NCI-H2029 treated with DMSO at 0.1 percent for 48 hours (cell line): Measurements from ENCODE around the gene KCP.
A peak's percentile ranks its signal among the peaks of the same experiment; 100 is the strongest.

ENCODE experiments used
- DNase-seq: peaks from one replicate; lab custom pipeline; 2025; lab: John Stamatoyannopoulos, UW

The KCP gene

DNA sequence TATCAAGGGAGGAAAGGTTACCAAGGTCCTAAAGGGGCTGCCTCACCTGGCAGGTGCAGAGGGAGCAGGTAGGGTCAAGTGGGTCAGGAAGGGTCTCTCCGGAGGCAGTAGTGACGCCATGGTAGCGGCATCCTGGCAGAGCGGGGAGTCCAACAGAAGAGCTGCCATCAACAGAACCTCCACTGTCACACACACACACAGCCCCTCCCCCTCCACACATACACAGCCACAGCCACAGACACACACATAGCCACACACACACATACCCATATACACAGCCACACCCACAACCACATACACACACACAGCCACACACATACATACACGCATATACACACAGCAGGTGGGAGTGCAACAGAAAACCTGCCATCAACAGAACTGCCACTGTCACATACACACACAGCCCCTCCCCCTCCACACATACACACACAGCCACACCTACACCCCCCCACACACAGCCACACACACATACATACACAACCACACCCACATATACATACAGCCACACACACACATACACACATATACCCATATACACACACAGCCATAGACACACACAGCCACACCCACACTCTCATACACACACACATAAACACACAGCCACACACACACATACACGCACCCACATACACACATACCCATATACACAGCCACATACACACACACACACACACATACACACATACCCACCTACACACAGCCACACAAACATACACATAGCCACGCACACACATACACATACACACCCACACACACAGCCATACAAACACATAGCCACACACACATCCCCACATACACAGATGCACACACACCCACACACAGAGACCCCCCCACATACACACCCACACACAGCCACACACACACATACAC, 23.1 kb downstream of the KCP start:
- DNase-seq: no peak

GRCh38 chr7:128886391-128887168, 23.9 kb downstream of the KCP start:
- no peak for DNase-seq

DNA sequence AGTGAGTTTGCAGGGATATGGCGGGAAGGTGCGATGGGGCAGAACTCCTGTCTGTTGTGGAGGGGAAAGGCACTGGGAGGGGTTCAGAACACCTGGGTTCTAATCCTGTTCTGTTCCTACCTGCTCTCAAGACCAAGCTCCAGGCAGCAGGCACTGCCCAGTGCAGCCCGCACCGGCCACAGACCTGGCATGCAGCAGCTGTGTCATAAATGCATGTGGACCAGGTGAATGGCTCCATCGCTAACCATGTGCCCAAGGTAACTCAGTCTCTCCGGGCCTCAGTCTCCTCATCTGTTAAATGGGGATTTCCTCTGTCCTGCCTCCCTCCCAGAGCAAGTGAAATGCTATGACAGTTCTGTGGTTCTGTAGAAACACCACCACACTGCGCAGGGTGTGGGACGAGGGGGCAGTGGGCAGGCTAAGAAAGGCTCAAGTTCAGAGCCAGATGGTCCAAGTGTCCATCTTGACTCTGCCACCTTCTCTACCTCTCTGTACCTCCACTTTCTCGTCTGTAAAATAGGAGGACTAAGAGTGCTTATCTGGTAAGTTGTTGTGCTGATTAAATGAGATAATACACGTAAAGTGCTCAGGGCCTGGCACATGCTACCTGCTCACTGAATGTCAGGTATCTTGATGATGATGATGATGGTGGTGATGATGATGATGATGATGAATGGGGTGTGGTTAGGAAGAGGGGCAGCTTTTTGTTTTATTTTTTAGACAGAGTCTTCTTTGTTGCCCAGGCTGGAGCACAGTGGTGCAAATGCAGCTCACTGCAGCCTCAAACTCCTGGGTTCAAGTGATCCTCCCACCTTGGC, 24.9 kb downstream of the KCP start:
- DNase-seq: no peak

DNA sequence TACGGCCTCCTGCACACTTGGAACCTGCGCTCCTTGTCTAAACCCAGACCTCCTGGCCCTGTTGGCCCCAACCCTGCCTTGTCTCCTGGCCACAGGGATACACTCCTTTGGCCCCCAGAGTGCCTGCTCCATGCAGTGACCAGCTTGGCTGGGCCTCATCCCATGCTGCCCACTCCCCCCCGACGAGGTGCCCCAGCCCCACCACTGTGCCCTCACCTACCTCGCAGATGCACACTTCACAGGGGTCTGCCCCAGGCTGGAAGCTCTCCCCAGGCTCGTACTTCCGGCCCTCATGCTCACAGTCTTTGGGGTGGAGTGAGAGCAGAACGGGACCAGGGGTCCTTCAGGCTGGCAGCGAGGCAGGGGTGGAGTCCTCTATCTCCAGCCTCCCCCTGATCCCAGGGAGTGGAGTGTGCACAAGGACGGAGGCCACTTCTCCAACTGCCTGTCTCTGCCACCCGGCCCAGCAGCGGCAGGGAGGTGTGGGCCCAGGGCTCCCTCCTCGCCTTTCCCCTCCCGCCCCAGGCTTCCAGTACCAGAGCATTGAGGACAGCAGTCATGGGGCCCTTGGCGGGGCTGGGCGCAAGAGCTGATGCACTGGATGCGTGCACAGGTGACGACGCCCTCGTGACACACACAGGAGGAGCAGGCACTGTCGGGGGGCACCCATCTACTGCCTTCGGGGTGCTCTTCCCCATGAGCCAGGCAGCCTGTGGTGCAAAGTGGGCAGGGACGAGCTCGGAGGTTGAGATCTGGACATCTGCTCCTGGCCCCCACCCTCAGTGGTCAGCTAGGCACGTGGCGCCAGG, 25.7 kb downstream of the KCP start:
- DNase-seq: no peak

DNA sequence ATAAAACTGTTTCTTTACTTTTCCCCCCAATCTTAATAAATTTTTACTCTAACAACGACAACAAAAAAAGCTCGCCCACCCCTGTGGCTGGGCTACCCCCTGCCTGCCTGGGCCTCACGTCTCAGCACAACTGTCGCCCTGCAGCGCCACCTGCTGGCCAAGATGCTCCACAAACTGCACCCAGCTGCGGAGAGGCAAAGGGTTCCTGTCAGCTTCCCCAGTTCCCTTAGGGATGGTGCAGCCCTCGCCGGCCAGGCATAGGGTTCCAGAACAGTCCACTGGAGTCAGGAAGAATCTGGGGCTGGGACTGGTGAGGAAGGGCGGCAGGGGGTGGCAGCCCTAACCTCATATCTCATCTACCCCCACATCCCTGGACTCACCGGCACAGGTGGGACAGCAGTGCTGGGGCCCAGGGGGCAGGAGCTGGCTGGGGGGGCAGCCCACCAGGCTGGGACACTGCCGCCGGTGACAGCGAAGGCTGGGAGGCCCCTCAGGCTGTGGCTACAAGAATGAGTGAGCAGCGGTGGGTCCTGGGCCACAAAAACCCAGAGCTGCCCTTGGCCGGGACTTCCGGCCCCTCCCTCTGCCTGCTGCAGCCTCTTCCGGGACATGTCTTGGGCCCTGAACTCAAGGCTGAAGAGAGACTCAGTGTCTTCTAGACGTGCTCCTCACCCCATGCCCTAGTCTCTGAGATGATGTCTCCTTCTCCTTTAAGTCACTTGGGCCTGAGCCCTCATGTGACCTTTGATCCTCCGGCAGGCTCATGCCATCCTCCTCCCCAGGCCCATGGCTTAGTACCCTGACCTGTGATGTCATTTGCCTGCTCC, 26.7 kb downstream of the KCP start:
- DNase-seq: peak; percentile 16

GRCh38 chr7:128882134-128882533, 28.4 kb downstream of the KCP start:
- no peak for DNase-seq

GRCh38 chr7:128881458-128882125, 28.9 kb downstream of the KCP start:
- DNase-seq: no peak

DNA sequence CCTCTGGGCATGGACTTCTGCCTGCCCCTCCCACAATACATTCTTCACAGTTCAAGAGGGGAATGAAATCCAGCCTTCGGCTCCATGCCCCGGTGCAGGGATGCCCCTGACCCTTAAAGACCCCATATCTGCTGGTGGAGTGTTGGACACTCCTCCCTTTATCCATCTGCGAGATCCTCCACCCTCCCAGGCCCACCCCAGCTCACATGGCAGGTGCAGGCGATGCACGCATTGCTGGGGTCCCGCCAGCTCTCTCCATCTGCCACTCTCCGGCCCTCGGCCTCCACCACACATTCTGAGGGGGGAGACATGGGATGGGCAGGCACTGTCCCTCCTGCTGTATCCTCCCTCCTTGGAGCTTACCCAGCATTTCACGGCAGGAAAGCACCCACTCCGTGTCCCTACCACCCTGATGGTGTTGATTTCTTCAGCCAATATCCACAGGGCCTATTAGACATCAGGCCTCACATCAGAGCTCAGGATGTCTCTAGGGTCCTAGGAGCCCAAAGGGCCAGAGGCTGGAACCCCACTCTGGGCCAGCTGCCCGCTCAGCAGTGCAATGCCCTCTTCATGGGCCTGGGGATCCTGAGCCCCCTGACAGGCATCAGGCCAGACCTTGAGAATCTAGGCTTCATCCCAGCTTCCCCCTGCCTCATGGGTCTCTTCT, 29.6 kb downstream of the KCP start:
- no peak for DNase-seq

DNA sequence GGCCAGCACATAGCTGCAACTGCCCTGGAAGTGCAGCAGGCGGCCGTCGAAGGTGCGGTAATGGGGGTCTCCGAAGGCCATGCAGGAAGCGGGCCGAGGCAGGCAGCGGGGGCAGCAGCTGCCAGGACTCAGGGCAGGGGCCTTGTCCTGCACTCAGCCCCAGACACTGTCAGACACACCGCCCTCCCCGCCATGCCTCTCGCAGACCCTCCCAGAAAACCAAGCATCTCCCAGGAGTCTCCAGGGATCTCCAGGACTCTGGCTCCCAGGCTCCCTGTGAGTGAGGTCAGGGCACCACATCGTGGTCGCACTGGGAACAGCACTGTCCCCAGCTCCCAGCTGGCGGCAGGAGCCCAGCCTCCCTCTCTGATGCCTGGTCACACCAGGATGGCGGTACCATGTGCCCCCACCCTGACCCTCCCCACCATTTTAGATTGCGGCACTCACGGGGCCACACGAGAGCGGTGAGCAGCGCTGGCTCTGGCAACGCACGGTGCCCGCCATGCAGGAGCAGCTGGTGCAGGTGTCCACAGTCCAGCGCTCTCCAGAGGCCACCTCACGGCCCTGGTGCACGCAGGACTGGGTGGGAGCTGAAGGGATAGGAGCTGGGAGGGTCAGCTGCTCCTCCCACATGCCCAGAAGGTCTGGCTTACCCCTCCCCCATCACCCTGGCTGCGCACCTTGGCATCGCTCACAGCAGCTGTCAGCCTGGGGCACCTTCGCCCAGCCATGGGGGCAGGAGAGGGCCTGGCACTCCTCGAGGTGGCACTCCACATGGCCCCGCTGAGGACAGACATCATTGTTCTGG, 30.4 kb downstream of the KCP start:
- DNase-seq: no peak

- DNase-seq: no peak
Observed at GRCh38 chr7:128879461-128879938, 31.0 kb downstream of the KCP start.

- no peak for DNase-seq
Observed at GRCh38 chr7:128878226-128879105, 32.0 kb downstream of the KCP start.

GRCh38 chr7:128877756-128878120, 32.8 kb downstream of the KCP start:
- DNase-seq: no peak

GRCh38 chr7:128876978-128877755, 33.3 kb downstream of the KCP start:
- no peak for DNase-seq

GRCh38 chr7:128876586-128876977, 33.9 kb downstream of the KCP start:
- no peak for DNase-seq

DNA sequence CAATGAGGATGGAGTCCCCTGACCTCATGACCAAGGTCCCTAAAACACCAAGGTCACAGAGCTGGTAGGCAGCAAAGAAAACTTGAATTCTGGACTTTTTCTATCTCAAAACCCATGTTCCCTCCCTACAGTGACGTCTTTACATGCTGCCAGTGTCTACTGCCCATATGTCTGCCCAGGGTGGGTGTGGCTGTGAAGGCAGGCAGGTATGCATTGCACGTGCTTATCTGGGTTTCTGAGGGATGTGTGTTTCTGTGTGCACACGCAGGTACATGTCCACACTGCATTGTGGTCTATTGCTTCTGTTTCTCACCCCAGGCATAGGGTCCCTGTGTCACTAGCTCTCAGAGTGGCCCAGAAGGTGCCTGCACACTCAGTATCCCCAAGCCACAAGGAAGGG, 34.4 kb downstream of the KCP start:
- DNase-seq: no peak

DNA sequence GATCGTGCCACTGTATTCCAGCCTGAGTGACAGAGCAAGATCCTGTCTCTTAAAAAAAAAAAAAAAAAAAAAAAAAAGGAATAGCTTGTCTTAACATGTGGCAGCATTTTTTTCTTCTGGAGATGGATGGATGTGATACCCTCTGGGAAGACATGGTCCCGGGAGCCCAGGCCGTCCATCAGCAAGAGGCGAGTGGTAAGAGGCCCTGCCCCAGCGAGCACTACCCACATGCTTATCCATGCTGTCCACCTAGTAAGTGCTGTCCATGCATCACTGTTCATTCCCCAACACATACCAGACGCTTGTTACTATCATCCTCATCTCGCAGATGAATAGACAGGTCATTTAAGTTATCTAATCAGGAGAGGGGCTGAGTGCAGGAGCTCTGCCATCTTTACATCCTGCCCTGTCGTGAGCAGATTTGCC, 35.0 kb downstream of the KCP start:
- DNase-seq: no peak
